HG03039 (cell line): ENCODE data around the gene CIDEB.

Experiments
- ATAC-seq: cut with Tn5 transposase; IDR thresholded peaks from one replicate; pipeline ENCODE4 v1.9.1; 2021; ENCODE audit warnings: mild to moderate bottlenecking, moderate library complexity; ENCODE audit not compliant: unreplicated experiment

The CIDEB gene

DNA sequence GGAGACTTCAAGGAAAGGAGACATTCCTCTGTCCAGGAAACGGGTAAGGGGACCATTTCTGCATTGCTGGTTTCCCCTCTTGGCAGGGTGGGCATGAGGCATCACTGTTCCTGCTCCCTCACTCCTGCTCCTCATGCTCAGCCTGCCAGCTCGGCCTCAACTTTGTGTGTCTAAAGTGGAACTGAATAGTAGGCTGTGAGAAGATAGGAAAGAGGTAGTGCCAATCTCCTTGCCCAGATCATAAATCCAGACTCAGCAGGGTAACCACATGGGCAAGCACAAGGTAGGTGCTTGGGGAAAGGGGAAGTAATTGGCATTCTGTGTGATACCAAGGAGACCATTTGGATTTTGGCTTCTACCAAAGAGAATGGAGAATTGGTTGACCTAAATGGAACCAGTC, 6.1 kb upstream of the CIDEB start:
- ATAC-seq, result no peak

DNA sequence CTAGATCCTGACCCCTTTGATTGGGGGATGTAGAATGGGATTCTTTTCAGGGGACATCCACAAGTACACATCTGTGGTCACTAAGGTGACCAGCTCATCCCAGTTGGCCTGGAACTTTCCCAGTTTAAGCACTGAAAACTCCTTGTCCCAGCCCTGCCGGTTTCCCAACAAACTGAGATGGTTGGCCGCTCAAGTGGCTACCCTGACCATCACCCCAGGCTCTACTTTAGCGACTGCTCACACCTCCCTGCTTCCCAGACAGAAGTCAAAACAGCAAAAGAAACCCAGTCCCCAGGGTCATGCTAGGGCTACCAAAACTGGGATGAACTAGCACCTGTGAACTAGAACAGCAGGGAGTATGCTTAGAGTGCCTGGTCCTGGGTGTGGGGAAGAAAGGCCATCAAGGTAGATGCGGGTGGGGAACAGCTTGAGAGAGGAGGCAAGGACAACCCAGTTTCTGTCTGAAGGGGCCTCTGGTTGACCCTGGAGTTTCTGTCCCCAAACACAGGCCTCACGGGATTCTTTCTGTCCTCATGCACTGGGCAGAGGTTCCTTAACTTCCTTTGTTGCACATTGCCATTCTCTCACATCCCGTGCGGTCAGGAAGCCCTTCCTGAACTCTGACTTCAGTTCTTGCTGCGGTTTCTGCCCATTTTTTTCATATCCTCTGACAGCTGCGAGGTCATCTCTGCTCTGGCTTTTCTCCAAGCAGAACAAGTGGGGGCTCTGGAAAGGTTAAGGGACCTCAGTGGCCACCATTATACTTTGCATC, 5.1 kb upstream of the CIDEB start:
- ATAC-seq, result no peak

DNA sequence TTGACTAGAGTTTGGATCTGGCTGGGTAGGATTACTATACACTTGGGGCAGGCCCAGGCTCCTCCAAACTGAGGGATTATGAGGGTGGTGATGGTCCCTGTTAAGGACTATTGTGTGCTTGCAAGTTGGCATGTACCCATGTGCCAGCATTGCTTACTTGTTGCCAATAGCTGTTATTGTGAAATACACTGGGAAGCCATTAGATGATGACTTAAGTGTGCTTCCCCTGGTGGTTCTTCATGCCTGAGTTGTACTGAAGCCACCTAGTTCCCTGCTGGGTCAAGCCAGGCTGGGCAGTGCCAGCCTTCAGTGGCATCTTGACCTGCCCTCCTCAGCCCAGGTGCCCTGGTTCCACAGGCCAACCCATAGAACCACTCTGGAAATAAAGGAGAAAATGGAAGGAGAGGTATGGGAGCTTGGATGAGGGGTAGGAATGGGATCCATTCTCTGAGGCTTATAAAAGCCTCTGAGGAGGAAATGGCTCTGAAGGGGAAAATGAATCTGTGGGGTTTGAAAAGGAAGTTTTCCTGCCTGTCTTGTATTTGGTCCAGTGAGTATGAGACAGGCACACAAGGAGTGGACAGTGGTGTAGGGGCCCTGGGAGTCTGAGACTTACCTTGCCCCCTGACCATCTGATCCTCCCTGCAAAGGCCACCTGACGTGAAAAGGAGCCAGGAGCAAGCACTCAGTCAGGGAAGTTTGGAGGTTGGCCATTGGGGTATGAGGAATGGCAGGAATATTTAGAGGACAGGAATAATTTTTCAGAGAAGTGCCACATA, 4.2 kb upstream of the CIDEB start:
- ATAC-seq, result no peak

DNA sequence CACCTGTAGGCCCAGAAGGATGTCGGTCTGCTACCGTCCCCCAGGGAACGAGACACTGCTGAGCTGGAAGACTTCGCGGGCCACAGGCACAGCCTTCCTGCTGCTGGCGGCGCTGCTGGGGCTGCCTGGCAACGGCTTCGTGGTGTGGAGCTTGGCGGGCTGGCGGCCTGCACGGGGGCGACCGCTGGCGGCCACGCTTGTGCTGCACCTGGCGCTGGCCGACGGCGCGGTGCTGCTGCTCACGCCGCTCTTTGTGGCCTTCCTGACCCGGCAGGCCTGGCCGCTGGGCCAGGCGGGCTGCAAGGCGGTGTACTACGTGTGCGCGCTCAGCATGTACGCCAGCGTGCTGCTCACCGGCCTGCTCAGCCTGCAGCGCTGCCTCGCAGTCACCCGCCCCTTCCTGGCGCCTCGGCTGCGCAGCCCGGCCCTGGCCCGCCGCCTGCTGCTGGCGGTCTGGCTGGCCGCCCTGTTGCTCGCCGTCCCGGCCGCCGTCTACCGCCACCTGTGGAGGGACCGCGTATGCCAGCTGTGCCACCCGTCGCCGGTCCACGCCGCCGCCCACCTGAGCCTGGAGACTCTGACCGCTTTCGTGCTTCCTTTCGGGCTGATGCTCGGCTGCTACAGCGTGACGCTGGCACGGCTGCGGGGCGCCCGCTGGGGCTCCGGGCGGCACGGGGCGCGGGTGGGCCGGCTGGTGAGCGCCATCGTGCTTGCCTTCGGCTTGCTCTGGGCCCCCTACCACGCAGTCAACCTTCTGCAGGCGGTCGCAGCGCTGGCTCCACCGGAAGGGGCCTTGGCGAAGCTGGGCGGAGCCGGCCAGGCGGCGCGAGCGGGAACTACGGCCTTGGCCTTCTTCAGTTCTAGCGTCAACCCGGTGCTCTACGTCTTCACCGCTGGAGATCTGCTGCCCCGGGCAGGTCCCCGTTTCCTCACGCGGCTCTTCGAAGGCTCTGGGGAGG, 3.1 kb upstream of the CIDEB start, which contains the start of gene LTB4R:
TSS of gene LTB4R (plus strand) at position 857 of the 959 bp plus-strand sequence. CDS start 4,150 bp downstream, outside the sequence.
- peak; percentile 63 for ATAC-seq

DNA sequence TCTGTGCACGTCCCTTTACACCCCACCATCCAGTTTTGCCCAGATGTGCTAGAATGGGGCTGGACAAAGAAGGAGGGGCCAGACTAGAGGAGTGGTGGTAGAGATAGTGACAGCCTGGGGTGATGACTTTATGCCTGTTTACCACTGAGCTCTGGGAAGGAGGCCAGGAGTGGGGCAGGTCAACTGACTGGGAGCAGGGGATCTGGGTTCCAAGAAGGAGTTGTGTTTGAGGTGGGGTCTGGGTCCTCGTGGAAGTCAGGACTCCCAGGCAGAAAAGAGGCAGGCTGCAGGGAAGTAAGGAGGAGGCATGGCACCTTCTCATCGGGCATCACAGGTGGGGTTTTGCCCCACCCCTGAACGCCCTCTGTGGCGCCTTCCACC, 2.5 kb upstream of the CIDEB start:
- no peak for ATAC-seq

DNA sequence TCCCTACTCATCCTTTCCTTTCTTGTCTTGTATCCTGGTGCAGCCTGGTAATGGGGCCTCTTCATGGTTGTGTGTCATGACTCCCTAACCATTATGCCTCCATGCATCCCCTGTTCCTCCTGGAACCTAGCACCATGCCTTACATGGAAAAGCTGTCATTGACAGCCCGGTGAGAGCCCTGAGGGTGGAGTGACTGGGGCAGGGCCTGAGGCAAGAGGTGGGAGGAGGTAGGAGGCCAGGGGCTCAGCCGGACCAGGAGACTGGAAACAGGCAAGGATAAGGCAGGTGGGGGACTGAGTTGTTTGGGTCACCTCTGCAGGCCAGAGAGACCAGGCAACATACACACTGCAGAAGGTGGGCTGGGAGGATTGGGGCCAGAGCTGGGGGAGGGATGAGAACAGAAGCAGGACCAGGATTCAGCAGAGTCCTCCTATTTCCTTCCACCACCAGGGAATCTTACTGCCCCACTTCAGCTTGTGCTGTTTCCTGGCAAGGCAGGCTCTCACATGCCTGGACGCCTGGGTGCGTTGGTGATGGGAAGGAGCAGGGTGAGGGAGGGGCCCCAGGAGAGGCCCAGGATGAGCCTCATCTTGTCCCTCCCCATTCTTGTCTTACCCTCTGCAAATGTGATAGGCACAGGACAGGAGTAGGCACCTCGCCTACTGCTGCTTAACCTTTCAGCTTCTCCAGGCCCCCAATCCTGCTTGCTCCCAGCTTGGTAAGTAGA, 1.9 kb upstream of the CIDEB start, which contains the start of gene LTB4R2:
TSS of gene LTB4R2 (plus strand) at position 603 of the 727 bp plus-strand sequence. CDS start 525 bp downstream, outside the sequence.
- no peak for ATAC-seq

DNA sequence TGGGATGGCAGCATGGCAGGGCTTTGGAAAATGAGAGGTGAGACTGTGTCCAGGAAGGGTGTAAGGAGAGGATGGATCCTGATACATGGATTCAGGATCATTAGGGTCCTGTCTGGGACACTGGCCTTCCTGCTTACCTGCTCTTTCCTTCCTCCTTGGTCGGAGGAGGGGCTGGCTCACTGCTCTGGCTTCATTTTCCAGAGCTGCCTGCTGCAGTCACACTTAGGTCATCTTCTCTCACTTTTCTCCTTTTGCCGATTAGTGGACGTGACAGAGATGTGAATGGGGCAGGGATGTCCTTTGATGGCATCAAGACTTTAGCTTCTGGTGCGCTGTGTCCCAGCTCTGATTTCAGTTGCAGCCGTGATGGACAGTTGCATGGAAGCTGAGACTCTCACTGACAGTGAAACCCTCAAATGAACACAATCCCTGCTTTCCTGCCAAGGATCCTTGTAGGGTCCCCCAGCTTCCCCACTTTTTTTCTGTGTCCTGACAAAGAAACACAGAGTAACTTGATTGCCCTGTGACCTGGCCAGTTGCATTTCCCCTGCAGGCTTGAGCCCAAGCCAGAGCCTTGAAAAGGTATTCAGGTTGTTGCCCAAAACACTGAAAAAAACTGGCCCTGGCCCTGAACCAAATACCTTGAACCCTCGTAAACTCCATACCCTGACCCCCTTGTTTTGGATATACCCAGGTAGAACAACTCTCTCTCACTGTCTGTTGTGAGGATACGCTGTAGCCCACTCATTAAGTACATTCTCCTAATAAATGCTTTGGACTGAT, 756 bp upstream of the CIDEB start:
- ATAC-seq, result no peak

DNA sequence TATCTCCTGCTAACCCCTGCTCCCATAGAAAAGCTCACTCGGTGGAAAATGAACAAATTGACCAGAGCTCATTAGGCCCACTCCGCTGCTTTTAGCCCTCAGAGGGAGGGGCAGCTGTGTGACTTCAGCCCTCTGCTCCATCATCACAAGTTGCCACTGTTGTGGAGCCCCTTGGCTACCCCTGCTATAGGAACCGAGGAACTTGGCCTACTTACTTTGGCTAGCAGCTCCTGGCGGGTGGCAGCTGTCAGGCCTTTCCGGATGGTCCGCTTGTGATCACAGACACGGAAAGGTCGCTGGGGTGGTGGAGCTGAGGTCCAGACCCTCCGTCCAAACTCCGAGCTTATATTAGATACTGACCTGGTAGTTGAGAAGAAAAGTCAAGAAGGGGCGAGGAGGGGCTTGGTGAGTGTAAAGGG, 612 bp downstream of the CIDEB start:
- no peak for ATAC-seq

DNA sequence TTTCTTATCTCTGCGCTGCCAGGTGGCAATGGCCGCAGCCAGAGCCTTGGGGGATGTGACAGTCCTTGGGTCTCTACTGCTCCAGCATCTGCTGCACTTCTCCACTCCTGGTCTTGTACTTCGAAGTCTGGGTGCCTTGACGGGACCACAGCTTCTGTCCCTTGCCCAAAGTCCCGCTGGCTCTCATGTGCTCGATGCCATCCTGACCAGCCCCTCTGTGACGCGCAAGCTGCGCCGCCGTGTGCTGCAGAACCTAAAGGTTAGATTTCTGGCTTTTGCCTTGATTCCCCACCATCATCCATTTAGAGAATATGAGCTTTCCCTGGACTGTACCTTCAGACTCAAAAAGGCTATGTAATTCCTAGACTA, 3.8 kb downstream of the CIDEB start:
- no peak for ATAC-seq

DNA sequence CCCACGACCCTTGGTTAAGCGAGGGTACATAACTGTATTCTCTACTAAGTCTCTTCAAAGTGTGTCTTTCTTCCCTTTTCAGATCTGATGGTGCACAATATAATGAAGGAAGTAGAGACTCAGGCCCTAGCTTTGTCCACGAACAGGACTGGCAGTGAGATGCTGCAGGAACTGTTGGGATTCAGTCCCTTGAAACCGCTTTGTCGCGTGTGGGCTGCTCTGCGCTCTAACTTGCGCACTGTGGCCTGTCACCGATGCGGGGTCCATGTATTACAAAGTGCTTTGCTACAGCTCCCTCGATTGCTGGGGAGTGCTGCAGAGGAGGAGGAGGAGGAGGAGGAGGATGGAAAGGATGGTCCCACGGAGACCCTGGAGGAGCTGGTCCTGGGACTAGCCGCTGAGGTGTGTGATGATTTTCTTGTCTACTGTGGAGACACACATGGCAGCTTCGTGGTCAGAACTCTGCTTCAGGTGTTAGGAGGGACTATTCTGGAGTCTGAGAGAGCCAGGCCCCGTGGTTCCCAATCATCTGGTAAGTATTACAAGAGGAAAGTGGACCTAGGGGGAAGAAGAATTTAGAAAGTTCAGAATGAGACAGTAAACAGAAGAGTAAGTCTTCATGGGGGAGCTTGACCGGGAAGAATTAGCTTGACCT, 7.3 kb downstream of the CIDEB start:
- no peak for ATAC-seq

DNA sequence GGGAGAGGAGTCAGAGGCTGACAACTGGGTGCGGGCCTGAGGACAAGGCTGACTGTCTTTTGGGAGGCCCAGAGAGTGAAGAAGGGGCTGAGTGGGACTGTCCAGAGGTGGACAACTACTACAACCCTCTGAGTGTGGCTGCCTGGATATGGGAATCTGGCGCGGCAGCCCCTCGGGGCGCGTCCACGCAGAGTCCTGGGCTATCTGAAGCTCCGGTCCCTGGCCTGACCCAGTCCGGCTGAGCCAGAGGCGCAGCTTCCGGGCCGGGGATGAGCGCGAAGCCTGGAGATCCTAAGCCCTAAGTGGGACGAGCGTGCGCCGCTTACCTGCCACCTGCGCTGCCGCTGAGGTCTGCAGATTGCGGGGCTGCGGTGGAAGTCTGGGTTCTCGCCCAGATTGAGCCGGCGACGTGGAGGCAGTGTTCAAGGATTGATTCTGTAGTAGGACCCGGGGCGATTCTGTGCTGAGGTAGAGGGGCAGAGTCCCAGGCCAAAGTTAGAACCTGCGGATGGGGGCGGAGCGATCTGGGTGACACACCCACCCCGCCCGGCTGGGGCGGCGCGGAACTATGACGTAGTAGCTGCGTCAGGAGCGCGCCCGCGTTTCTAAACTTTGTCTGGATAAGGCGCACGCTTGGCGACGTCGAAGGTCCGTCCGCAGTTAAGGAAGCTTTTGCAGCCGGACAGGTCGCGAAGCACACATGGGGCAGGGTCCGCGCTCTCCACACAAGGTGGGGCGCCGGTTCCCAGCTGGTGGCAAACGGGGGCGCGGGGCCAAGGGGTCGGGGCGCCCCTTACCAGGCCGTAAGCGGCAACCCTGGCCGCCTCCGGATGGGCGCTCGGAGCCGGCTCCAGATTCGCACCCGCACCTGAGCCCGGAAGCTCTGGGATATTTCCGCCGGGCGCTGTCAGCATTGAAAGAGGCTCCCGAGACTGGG, 8.3 kb downstream of the CIDEB start, which contains the start of the genes DHRS1 and NOP9:
TSS of gene DHRS1 (minus strand) at position 526 of the 937 bp plus-strand sequence. CDS start 674 bp downstream, outside the sequence.
TSS of gene NOP9 (plus strand) at position 596 of the 937 bp plus-strand sequence. CDS start at position 701, 105 bp downstream.
- peak; percentile 59 for ATAC-seq

DNA sequence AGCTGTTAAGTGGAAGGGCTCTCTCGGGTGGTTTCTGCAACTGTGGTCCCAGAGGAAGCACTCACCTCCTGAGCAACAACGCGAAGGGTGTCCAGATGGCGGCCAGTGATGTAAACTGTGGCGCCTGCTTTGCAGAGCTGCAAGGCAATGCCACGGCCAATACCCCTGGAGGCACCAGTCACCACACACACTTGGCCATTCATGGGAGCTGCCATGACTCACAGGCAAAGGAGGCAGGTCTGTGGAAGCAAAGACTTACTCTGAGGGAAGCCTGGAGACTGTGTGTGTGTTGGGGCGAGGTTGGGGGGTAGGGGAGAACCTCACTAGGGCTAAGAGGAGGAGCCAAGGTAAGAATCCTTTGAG, 8.9 kb downstream of the CIDEB start:
- no peak for ATAC-seq

DNA sequence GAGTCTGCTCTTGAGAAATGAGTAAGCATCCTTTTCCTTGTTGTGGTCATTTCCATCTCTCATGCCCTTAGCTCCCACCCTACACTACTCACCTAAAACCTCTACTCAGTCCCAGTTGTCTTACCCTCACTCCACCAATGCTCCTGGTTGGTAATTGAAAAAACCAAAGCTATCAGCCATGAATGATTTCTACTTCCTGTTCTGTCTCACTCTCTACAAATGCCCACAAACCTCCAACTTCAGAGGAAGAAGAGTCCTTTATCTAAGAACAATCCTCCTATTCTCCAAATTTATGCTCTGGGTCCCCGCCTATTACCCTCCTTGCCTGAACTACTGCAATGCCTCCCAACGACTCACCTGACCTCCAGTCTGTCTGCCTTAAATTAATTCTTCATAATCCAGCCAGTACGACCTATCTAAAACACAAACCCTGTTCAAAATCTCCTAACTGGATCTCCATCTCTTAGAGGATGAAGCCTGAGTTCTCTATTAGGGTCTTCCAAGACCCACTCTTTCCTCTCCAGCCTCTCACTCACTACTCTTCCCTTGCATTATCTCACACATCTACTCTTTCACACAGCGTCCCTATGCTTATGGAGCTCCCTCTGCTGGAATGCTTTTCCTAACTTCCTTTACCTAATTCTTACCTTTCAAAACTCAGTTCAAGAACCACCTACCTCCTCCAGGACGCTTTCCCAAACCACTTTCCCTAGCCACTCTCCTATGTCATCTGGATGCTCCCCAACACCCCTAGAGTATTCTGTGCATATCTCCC, 10.4 kb downstream of the CIDEB start:
- no peak for ATAC-seq

DNA sequence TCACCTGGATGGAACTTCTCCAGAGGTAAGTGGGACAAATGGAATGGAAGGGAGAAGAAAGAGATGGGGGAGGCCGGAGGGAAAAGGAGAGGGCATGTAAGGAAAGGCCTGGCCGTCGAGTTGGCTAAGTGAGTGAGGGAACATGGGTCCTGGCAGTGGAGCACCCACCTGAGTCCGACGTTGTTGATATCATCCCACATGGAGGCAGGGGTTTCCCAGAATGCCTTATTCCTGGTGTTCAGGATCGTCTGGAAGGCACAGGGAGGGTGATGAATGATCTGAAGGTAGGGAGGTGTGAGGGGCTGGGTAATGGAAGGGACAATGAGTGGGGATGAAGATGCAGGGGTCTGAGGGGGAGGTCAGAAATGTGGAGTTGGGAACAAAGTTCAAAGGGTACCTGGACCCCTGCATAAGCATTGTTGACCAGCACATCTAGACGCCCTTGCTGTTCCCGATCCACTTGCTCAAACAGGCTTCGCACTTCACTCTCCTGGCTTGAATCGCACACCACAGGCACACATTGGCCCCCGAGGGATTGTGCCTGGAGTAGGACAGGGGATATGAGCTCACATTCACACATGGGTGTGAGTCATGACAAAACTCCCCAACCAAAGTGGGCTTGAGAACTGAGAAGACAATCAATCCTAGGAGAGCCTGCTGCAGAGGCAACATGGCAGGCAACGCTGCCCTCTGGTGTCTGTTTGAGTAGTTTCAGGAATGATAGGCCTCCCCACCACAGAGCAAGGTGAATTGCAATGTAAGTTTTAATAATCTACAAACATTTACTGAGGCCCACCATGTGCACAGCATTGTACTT, 11.2 kb downstream of the CIDEB start:
- no peak for ATAC-seq

DNA sequence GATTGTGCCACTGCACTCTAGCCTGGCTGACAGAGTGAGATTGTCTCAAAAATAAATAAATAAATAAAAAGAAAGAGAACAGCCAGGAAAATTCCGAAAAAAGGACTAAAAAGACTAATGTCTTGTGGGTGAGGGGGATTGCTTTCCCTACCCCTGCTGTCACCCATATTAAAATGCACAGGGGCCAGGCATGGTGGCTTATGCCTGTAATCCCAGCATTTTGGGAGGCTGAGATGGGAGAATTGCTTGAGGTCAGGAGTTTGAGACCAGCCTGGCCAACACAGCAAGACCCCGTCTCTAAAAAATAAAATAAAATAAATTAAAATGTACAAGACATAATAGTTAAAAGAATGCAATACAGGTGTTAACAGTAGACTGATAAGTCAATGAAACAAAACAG, 14.3 kb downstream of the CIDEB start:
- ATAC-seq, result no peak
